IMR-90 (cell line): ENCODE measurements around the gene NTM. TPM values are rescaled to one million over a fixed set of nuclear protein-coding genes. Genes with fewer than 3 reads are reported as not detected.

Experiments
- ATAC-seq: fragments of 200-7000 bp; cut with Tn5 transposase; 2 replicates; pipeline ENCODE4 v1.9.1; 2020; ENCODE audit warnings: low read depth, mild to moderate bottlenecking, moderate library complexity
- BruUV-seq: library from RNA; stranded (reverse); fragments of 400-500 nt; replicated peaks from 2 replicates; lab custom pipeline; 2021; lab: Mats Ljungman, UMichigan
- CTCF ChIA-PET: fragments of 300-600 bp; formaldehyde crosslinking; extraction: SDS; loops from one replicate; lab custom pipeline; 2021; ENCODE audit warnings: antibody characterized with exemption; lab: Yijun Ruan, JAX
- POLR2A ChIA-PET: fragments of 300-600 bp; sonication (Branson Sonifier 250); formaldehyde crosslinking; loops from one replicate; lab custom pipeline; 2022; ENCODE audit warnings: antibody characterized with exemption; ENCODE audit not compliant: unreplicated experiment; lab: Charles Lee
- DNase-seq: peaks from one replicate; pipeline ENCODE4 v3.0.0; 2013
- H2AFZ ChIP-seq: replicated peaks from 2 replicates; pipeline ENCODE3; 2013; ENCODE audit warnings: low read length, mild to moderate bottlenecking; ENCODE audit not compliant: poor library complexity
- H2AK5ac ChIP-seq: 2 replicates; pipeline ENCODE4 v1.6.1; 2013; ENCODE audit warnings: low read depth, low read length, inconsistent platforms
- H2AK9ac ChIP-seq: replicated peaks from 2 replicates; pipeline ENCODE3; 2013; ENCODE audit warnings: mild to moderate bottlenecking, low read depth, low read length, moderate library complexity; ENCODE audit not compliant: poor library complexity
- H2BK120ac ChIP-seq: 2 replicates; pipeline ENCODE4 v1.6.1; 2013; ENCODE audit warnings: low read depth, low read length, inconsistent platforms
- H2BK15ac ChIP-seq: 3 replicates; pipeline ENCODE4 v1.6.1; 2013; ENCODE audit warnings: low read depth, low read length, inconsistent platforms
- H2BK20ac ChIP-seq: 2 replicates; pipeline ENCODE4 v1.6.1; 2013; ENCODE audit warnings: low read depth, mild to moderate bottlenecking, inconsistent platforms, low read length, moderate library complexity
- H2BK5ac ChIP-seq: 2 replicates; pipeline ENCODE4 v1.6.1; 2013; ENCODE audit warnings: mild to moderate bottlenecking, low read depth, low read length, inconsistent platforms; ENCODE audit not compliant: poor library complexity, severe bottlenecking
- H3K14ac ChIP-seq: replicated peaks from 2 replicates; pipeline ENCODE4 v1.6.1; 2013; ENCODE audit warnings: low read depth, low read length, inconsistent platforms
- H3K18ac ChIP-seq: 2 replicates; pipeline ENCODE4 v1.6.1; 2013; ENCODE audit warnings: low read depth, low read length, control low read depth
- H3K23ac ChIP-seq: 2 replicates; pipeline ENCODE4 v1.6.1; 2013; ENCODE audit warnings: low read depth, low read length, inconsistent platforms
- H3K27ac ChIP-seq: 2 replicates; pipeline ENCODE4 v1.5.1; 2013; ENCODE audit warnings: mild to moderate bottlenecking, control low read depth, low read length; ENCODE audit not compliant: insufficient read depth
- H3K27me3 ChIP-seq: 2 replicates; pipeline ENCODE4 v1.6.1; 2013; ENCODE audit warnings: low read length; ENCODE audit not compliant: control insufficient read depth, insufficient read depth
- H3K36me3 ChIP-seq: 2 replicates; pipeline ENCODE4 v1.6.1; 2013; ENCODE audit warnings: low read length, mixed read lengths; ENCODE audit not compliant: control insufficient read depth, insufficient read depth
- H3K4ac ChIP-seq: 2 replicates; pipeline ENCODE4 v1.6.1; 2013; ENCODE audit warnings: low read depth, low read length, inconsistent platforms
- H3K4me1 ChIP-seq: 2 replicates; pipeline ENCODE4 v1.6.1; 2013; ENCODE audit warnings: low read length, mixed read lengths; ENCODE audit not compliant: control insufficient read depth, insufficient read depth
- H3K4me2 ChIP-seq: 2 replicates; pipeline ENCODE4 v1.6.1; 2013; ENCODE audit warnings: low read depth, mild to moderate bottlenecking, control low read depth, low read length, moderate library complexity
- H3K4me3 ChIP-seq: 2 replicates; pipeline ENCODE4 v1.5.1; 2013; ENCODE audit warnings: low read depth, mild to moderate bottlenecking, control low read depth, low read length, moderate library complexity; ENCODE audit not compliant: insufficient read depth
- H3K56ac ChIP-seq: 2 replicates; pipeline ENCODE4 v1.6.1; 2013; ENCODE audit warnings: low read length, inconsistent platforms; ENCODE audit not compliant: insufficient read depth; ENCODE audit errors: extremely low read depth
- H3K79me1 ChIP-seq, 2 experiments: 2 replicates each; pipeline ENCODE4 v1.6.1; 2013; ENCODE audit warnings: low read length in 2 of 2, inconsistent platforms in 1 of 2, low read depth in 1 of 2
- H3K9ac ChIP-seq: 2 replicates; pipeline ENCODE4 v1.6.1; 2013; ENCODE audit warnings: low read depth, low read length, control low read depth
- H3K9me1 ChIP-seq: 2 replicates; pipeline ENCODE4 v1.6.1; 2013; ENCODE audit warnings: low read length, inconsistent platforms; ENCODE audit not compliant: insufficient read depth
- H3K9me3 ChIP-seq: 2 replicates; pipeline ENCODE4 v1.6.1; 2013; ENCODE audit warnings: low read length; ENCODE audit not compliant: control insufficient read depth, insufficient read depth
- H4K20me1 ChIP-seq: 2 replicates; pipeline ENCODE4 v1.6.1; 2013; ENCODE audit warnings: low read length, inconsistent platforms; ENCODE audit not compliant: insufficient read depth
- H4K5ac ChIP-seq: 2 replicates; pipeline ENCODE4 v1.6.1; 2013; ENCODE audit warnings: mild to moderate bottlenecking, low read depth, low read length, control low read depth
- H4K8ac ChIP-seq, 2 experiments: 2 replicates each; pipeline ENCODE4 v1.6.1; 2013; ENCODE audit warnings: low read depth in 2 of 2, low read length in 2 of 2, control low read depth in 1 of 2, inconsistent platforms in 1 of 2
- H4K91ac ChIP-seq: 2 replicates; pipeline ENCODE4 v1.6.1; 2013; ENCODE audit warnings: low read depth, low read length, inconsistent platforms; ENCODE audit not compliant: insufficient read depth
- FOS ChIP-seq: fragments of 150-350 bp; IDR thresholded peaks from 2 replicates; pipeline ENCODE4 v1.6.1; 2016; ENCODE audit warnings: low read depth, low read length
- NFE2L2 ChIP-seq: fragments of 150-350 bp; IDR thresholded peaks from 2 replicates; pipeline ENCODE4 v1.6.1; 2016; ENCODE audit warnings: low read depth, mild to moderate bottlenecking, low read length
- RFX5 ChIP-seq: IDR thresholded peaks from 2 replicates; pipeline ENCODE4 v1.8.0; 2012; ENCODE audit warnings: low read depth, mild to moderate bottlenecking, low read length, moderate library complexity
- WGBS, 2 experiments: methylation state at CpG; one replicate each; pipeline versions ENCODE4 v1.1.5 to v1.1.7; 2013; ENCODE audit warnings: missing lambda C conversion rate in 2 of 2; ENCODE audit not compliant: insufficient read length in 1 of 2; ENCODE audit errors: extremely low coverage in 2 of 2; 5-methylcytosine and 5-hydroxymethylcytosine counted together
- dilution Hi-C: fragments of 300-500 bp; cut with HindIII; formaldehyde crosslinking; loops from one replicate; pipeline ENCODE4 v1.14.3; 2018; ENCODE audit warnings: low sequenced_read_pairs; ENCODE audit not compliant: unreplicated experiment
- in situ Hi-C: fragments of 300-500 bp; cut with MboI; formaldehyde crosslinking; loops from 3 replicates; pipeline ENCODE4 v1.14.3; 2019; ENCODE audit warnings: low sequenced_read_pairs, inconsistent platforms, mixed read lengths
- intact Hi-C: fragments of 100-400 bp; cut with micrococcal nuclease; formaldehyde crosslinking; loops from 2 replicates; pipeline ENCODE4 v1.10.0; 2022
- polyA plus RNA-seq, 3 experiments: library from polyadenylated mRNA; depleted of rRNA; stranded (reverse); fragments of >200 nt; gene quantifications; 2 replicates each; pipeline ENCODE4 v1.2.3, GENCODE V29; 2012; ENCODE audit warnings: low replicate concordance in 1 of 3
- total RNA-seq: library from RNA; depleted of rRNA; stranded (reverse); fragments of >200 nt; gene quantifications from 2 replicates; pipeline ENCODE4 v1.2.3, GENCODE V29; 2012

The NTM gene
- total and polyA plus RNA-seq, 2 of the 4 experiments (the other 2 are of a cell fraction), result 19.5 to 25.5 TPM

GRCh38 chr11:131378931-131379330 is 8.5 kb downstream of the NTM start:
- Histone ChIP-seq H2BK15ac (no peak overlapping the region), H2AK9ac (no peak overlapping the region), H2AFZ (no peak overlapping the region), H3K79me1 (no peaks in the 10 kb centered on the region), H3K9ac (no peak overlapping the region), H4K91ac (no peak overlapping the region), H3K56ac (no peak overlapping the region), H3K36me3 (no peaks in the 10 kb centered on the region), H4K20me1 (no peaks in the 10 kb centered on the region), H2BK120ac (no peak overlapping the region), H3K14ac (no peak overlapping the region), H3K9me1 (no peaks in the 10 kb centered on the region), H3K23ac (no peak overlapping the region), H2BK20ac (no peak overlapping the region), H3K27ac (no peak overlapping the region), H3K4me1 (no peaks in the 10 kb centered on the region), H3K9me3 (no peaks in the 10 kb centered on the region), H3K27me3 (peaks cover 1% of the 10 kb centered on the region; the same call in 1 of the 2 replicates), H3K4me3 (no peak overlapping the region), H2BK5ac (no peak overlapping the region), H2AK5ac (no peak overlapping the region), H3K4ac (no peak overlapping the region), H3K4me2 (no peak overlapping the region), H4K8ac (no peak overlapping the region), H4K5ac (no peak overlapping the region), H3K18ac (no peak overlapping the region)
- TF ChIP-seq NFE2L2 (no peak), FOS (no peak), RFX5 (no peak)
- intact Hi-C loops, result no loop called here
- in situ Hi-C loops, result no loop called here
- dilution Hi-C loops, result no loop called here
- DNase-seq (no peak), ATAC-seq (no peak)
- no CpG with 5 or more reads among the region's 1 CpG for WGBS, 2 experiments
- ChIA-PET CTCF (no interaction called here), POLR2A (no interaction called here)
- no TSS peak for BruUV-seq
